Inflammatory macrophage treated with lipopolysaccharide for 1 hour (primary cell): ENCODE data around the gene KLRF2.
A peak's percentile ranks its signal among the peaks of the same experiment; 100 is the strongest.

Experiments
- DNase-seq, 2 donors: peaks; one replicate each; pipeline ENCODE4 v3.0.0-alpha.2; 2020 to 2022

KLRF2 gene

DNA sequence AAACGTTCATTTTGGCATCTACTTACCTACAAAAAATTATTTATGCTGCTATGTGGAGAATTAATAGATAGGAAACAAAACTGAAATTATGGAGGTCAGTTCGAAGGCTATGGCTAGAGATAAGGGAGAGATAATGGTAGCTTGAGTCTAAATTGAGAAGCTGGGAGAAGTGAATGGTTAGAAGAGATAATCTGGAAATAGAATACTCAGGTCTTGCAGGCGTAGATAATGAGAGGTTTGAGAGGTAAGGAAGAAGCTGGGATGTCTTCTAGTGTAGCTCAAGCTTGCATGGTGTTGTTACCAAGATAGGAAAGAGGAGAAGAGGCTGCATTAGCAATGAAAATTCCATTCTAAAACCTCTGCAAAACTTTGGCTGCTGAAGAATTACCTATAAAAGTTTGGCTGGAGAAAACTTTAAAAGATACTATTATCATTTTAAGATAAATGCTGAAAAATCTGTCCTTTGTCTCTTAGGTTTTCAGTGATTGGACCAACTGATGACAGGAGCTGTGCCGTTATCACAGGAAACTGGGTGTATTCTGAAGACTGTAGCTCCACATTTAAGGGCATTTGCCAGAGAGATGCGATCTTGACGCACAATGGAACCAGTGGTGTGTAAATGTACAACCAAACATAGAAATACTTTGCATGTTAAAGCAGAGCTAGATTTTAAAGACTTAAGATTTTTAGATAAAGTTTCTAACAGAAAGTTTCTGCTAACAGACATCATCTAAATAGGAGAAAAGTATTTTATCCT is 14.1 kb downstream of the KLRF2 start:
- no peak for DNase-seq

DNA sequence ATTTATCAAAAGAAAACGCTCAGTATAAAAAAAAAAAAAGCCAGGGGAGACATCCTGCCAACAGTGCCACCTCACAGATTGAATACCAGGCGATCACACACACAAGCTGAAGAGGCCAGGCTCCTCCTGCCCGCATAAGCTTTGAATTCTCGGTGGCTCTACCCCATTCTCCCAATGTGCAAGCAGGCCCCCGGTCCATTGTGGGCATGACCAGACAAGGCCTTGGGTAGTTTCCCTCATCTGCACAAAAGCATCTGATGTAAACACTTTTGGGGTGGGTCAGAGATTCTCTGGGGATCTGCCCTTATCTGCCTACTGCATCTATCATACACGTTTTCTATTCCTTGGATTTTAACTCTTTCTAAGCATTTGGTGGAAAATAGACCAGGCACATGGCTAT is 16.2 kb downstream of the KLRF2 start:
- no peak for DNase-seq

DNA sequence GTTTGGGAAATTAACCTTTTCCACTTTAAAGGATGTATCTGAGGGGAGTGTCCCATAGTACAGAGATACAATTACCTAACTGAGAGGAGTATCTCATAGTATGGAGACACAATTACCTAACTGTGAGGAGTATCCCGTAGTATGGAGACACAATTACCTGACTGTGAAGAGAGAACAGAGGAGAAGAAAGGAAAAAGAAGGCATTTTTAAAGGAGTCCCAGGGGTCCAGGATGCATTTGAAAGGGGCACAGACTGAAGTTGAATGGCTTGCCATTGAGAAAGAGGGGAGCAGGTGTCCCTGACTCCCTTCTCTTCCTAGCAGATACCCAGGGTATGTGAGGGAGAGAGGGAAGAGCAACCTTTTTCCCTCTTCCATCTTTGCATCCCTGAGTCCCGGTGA is 17.9 kb downstream of the KLRF2 start:
- no peak for DNase-seq

DNA sequence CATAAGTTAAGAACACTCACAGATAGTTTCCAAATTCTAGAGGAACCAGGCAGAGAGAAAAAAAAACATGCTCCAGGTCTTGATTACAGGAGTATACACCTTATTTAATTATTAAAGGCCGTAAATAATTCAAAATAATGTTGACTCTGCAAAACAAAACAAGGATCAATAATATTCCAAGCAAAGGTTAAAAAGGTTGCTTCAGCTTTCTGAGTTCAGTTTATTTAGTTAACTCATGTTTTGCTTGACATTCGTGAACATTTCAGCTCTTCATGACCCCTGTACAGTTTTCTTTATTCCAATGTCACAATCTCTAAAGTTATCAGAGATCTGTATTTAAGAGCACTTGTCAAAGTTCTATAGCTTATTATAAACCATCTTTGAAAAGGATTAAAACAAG is 19.6 kb downstream of the KLRF2 start:
- DNase-seq: no peak

DNA sequence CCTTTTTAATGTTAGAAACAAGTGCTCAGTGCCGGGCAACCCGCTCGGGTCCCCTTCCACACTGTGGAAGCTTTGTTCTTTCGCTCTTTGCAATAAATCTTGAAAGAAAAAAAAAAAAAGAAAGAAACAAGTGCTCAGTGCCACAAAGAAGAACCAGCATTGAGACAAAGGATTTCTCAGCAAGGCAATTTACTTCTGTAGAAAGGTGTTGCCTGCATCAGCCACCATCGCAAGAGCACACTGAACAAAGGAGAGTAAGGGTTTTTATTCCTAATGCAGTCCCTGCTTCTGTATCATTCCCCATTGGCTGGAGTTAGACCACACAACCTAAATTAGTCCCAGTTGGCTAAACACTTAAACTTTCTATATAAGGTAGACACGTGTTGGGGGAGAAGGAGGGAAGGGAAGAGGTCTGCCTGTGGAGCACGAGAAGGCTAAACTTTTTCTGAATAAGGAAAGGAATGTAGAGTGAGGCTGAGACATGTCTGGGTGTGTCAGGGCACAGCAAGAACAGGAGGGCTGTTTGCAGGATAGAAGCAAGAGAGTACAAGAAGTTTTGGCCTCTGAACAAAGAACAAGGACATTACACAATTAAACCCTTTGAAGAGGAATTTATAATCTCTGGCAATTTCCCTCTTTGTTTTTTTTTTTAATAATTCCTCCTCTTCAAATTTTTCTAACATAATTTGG is 21.4 kb downstream of the KLRF2 start:
- no peak for DNase-seq

DNA sequence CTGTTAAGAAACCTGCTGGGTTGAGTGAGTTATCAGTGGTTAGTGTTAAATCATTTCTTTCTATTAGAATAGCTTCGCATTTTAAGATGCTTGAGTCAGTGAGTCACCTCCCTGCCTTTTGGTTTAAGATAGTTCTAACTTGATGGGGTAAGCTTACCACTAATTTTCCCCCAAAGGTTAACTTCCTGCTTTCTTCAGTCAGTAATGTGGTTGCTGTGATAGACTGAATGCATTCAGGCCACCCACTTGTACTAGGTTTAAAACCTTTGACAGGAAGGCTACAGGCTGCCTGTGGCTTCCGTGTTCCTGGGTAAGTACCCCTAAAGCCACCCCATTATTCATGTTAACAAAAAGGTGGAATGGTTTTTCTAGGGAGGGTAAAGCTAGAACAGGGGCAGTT is 25.6 kb downstream of the KLRF2 start:
- peak; percentile 3 to 9 for DNase-seq

DNA sequence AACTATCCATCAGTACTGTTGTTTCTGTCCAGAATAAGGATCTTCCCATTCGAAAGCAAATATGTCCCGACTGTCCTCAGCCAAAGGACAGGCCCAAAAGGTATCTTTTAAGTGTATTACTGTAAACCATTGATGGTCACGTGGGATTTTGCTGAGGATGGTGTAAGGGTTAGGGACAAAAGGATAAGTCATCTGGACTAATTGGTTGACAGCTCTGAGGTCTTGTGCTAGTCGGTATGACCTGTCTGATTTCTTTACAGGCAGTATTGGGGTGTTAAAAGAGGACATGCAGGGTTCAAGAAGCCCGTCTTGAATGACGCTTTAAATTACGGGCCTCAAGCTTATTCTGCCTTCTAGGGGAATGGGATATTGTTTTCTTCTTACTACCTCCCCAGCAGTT is 26.5 kb downstream of the KLRF2 start:
- no peak for DNase-seq

DNA sequence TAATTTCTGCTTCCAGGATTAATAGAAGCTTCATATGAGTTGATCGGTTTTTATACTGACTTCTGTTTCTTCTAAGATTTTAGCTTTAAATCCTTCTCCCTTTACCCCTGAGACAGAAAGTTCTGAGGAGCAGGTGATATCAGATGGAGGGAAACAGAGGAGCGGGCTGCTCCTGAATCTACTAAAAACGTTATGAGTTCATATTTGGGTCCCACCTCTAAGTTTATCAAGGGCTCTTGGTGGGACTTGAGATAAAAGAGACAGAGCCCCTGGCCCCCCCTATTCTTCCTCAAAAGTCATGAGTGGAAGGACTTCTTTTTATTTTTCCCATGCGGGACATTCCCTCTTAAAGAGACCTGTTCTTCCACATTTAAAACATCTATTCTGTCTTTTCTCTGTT is 27.1 kb downstream of the KLRF2 start:
- DNase-seq: no peak

DNA sequence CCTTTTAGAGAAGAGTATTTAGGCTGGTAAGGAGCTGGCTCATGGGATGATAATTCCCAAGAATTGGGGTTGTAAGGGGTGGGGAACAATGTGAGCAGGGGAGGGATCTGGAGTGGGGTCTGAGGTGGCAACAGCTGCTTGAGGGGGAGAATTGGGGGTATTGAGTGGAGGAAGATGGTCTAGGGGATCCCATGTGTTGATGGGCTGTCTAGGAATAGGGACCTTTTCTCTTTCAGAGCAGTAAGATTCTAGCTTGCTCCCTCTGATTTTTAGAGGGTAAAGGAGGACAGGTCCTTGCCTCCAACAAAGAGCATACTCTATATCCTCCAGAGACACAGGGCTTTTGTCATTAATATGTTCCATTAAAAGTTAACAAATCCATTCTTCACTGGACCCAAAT is 28.4 kb downstream of the KLRF2 start:
- DNase-seq: no peak

DNA sequence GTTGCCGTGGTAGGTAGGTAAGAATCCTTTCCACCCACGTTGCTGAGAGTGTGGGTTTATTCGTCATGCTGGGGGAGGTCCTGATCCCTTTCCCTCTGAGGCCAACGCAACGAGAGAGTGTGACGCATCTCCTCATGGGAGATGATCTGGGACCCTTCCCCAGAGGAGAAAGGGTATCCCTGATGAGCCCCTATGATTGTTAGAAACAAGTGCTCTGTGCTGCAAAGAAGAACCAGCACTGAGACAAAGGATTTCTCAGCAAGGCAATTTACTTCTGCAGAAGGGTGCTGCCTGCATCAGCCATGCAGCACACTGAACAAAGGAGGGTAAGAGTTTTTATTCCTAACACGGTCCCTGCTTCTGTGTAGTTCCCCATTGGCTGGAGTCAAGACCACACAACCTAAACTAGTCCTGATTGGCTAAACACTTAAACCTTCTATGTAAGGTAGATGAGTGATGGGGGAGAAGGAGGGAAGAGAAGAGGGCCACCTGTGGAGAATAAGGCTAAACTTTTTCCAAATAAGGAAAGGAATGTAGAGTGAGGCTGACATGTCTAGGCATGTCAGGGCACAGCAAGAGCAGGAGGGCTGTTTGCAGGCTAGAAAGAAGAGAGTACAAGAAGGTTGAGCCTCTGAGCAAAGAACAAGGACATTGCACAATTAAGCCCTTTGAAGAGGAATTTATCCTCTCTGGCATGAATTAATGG is 29.6 kb downstream of the KLRF2 start:
- no peak for DNase-seq

DNA sequence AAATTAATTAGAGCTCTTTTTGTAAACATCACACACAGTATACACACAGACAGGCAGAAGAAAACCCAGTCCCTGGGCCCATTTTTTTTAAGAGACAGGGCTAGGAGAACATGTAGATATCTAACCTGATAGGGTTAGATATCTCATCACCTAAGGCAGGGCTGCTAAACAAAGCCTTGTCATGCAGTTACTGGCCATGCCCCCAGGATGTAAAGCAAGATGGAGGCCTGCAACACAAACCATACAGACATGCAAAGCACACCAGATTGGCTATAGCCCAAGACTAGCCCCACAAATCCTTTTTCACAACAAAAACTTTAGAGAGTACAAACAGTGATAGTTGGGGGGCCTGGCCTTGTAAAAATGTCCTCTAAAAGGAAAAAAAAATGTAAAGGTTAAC is 30.4 kb downstream of the KLRF2 start:
- no peak for DNase-seq

DNA sequence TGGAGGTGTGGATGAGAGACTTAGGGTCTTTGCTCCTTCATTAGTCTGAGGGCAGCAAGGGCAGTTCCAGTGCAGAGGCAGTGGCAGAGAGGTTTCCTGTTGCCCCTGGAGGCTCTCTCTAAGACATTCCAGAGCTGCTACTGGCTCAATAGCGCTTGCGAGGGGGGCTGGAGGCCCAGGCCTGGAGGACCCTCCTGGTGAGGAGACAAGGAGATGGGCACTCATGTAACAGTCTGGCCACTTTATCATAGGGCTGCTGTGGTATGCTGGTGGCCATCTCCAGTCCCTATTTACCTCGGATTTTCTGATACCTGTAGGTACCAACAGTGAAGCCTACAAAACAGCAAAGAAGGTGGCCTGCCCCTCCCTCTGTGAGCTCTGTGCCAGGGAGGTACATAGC is 38.2 kb downstream of the KLRF2 start:
- DNase-seq: no peak

DNA sequence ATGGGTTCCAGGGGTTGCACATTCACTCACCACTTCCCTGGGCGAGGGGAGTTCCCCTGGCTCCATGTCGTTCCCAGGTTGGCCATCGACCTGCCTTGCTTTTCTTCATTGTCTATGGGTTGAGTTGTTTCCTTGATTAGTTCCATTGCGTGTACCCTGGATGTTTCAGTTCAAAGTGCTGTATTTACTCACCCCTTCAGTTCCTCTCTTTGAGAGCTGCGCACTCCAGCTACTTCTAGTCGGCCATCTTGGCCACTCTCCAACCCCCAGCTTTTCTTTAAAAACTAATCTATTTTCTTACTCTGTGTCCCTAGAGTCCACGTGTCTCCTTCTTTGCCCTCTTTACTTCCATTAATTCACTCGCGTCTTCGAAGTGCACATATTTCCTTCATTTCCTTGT is 39.2 kb downstream of the KLRF2 start:
- DNase-seq: no peak

DNA sequence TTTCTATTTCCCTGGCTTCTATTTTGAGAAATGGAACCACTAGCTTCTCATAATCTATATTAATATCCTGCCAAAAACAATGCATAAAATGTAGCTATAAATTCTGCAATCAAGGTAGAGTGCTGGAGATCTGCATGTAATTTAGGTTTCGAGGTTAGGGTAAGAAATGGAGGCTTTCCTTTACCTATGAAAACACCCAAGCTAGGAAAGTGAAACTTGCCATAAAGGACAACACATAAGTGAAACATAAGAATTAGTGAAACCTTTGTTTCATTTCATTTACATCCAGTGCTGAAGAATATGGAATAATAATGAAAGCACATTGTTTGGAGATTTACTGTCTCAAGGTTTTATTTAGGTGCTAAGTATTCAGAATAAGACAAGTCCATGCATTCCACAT is 41.1 kb downstream of the KLRF2 start:
- no peak for DNase-seq

DNA sequence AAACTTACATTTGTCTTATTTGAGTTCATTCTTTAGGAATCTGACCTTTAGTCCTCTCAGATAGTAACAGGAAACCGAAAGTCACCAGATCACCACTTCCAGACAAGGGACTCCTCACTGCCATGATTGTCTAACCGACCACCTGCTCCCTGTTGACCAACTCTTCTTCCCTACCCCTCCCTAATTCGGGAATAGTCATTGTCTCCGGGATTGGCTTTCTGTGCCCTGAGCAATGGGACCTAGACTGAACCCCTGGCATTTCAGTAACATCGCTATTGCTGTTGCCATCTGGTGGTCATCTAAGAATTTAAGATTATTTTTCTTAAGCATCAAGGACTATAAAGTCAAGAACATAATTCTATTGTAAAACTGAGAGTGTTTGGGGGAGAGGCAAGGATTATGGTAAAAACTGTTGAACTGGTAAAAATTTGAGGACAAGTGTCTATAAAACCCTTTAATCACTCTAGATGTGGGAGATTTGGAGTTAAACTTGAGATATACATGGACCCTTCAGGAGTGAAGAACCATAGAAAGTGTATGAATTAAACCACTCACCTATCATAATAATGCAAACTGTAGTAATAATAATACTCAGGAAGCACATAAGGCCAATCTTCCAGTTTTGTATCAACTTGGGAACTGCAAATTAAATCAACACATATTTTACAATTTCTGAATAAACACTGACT is 44.6 kb downstream of the KLRF2 start:
- DNase-seq: peak; percentile 27 to 64

DNA sequence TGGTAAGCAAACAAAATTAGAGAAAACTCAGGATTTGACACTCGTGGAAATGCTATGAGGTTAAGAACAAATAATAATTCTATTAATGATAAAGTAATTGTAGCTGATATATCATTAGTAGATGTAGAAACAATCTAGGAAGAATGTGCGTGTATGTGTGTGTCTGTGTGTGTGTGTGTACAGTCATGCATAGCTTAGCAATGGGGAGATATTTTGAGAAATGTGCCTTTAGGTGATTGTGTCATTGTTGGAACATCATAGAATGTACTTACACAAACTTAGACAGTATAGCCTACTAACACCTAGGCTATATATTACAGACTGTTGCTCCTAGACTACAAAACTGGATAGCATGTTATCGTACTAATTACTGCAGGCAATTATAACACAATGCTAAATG is 45.6 kb downstream of the KLRF2 start:
- no peak for DNase-seq

DNA sequence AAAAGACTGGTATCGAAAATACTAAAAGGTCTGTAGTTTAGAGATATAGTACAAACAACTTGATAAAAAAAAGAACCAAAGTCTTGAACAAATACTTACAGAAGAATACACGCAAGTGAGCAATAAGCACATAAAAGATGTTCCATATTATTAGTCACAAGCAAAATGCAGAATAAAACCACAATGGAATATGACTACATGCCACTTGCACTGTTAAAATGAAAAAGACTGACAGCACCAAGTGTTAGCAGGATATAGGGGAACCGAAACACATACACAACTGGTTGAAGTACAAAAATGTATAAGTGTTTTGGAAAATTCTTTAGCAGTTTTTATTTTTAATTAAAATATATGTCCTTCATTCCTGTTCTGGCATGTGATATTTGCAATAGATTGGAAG is 47.3 kb downstream of the KLRF2 start:
- no peak for DNase-seq

DNA sequence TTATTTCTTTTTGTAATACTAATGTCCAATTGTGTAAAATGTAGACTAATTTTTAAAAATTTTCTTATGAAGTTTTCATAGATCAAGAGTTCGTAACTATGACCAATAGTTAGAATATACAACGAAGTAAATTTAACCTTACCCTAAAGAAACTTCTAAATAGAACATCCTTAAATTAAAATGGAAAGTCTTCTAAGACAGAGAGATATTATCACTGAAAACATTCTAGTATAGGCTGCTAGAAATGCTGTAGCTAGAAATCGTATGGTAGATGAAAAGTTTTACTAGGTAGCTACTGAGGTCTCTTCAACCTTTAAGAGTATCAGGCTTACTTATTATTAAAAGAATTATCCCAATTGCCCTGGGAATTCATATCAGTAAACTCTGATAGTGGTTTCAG is 50.0 kb downstream of the KLRF2 start:
- DNase-seq: no peak

DNA sequence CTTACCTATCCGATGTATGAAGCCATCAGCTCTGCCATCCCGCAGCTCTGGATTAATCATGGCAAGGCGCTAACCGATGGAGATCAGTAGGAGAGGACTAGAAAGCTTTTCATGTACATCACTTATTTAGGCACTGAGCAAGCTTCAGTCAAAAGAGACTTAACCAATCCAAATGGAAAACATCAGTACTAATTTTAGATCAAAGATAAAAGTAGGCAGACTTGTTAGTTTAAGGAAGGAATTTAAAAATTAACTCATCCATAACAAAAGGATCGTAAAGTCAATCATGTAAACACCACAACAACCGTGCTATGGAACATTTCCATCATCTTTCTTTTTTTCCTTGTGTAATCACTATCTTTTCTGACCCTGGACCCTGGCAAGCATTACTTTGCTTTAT is 51.0 kb downstream of the KLRF2 start, which contains the start of gene CLEC2A:
Gene CLEC2A (minus strand): TSS at position 101 of the 400 bp plus-strand sequence. CDS start 41 bp downstream, at position 60.
- DNase-seq: no peak

DNA sequence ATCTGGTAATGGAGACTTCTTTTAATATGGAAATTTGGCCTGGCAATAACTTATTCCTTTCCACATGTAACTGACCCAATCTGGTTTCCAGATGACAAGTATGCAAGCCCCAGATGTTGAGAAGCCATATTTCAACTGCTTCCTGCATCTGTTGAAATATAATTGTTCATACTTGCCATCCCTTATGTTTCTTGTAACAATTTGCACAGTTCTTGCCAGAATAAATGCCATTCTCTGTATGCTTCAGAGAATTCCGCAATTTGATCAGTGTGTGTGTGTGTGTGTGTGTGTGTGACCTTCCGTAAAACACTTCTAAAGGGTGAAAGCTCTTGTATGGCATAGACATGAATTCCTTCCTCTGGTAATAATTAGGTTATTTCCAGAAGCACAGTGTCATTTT is 52.7 kb downstream of the KLRF2 start:
- peak in 1 of 2 donors; percentile 22 for DNase-seq

DNA sequence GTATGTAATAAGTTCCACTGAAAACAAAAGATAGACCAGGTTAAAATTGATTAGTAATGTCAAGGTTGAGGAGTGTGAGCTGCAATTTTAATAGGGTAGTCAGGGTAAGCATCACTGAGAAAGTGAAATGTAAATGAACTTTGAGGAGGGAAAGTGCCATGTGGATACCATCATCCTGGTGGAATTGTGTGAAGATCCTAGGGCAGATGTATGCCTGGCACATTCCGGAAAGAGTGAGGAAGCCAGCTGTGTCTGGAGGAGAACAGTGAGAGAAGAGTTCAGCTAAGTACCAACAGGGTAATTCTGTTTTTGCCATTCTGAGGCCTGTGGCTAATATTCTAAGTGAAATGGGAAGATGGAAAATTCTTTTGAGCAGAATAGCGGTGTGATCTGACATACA is 53.7 kb downstream of the KLRF2 start:
- DNase-seq: no peak

DNA sequence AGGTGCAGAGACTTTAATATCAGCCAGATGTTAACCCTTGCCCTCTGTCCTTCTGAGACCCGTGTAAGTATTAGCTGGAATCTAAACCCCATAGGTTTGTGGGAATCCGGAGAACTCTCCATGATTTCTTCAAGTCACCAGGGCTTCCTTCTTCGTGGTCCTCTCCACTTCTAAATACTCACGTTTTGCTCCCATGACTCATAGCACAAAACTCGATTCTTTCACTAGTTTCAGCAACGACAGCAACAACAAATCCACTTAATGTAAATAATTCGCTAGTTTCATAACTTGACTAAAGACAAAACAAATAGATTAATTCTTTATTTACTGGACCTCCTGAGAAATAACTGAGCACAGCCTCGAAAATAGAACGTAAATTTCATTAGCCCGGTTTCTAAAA is 55.3 kb downstream of the KLRF2 start:
- DNase-seq: no peak

DNA sequence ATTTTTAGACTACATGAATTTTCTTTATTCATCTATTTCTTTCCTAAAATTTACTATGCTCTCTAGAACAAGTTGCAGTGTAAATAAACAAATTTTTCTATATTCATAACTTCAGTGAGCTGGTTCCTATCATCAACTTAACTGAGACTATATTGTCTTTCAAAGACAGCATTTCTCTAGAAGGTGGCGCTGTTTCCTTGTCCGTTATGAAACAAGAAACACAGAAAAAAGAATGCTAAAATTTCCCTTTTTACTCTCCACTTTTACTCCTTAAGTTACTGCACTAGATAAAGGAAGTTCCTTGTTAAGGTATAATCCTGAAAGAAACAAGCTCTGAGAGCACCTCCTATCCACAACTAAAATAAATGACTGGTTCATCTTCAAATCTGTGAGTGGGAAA is 59.1 kb downstream of the KLRF2 start:
- DNase-seq: peak; percentile 47 to 74
